K562 (cell line): Measurements from ENCODE around the gene SLC16A5. TPM values are rescaled to one million over a fixed set of nuclear protein-coding genes. Genes with fewer than 3 reads are reported as not detected.
A peak's percentile ranks its signal among the peaks of the same experiment; 100 is the strongest.

Experiments
- ATAC-seq: fragments of 200-7000 bp; cut with Tn5 transposase; 3 replicates; pipeline ENCODE4 v1.9.1; 2020; ENCODE audit warnings: moderate library complexity
- BruUV-seq: library from RNA; stranded (reverse); fragments of 400-500 nt; replicated peaks from 2 replicates; lab custom pipeline; 2021; lab: Mats Ljungman, UMichigan
- CTCF ChIA-PET: fragments of 300-600 bp; formaldehyde crosslinking; extraction: SDS; loops from one replicate; lab custom pipeline; 2021; ENCODE audit warnings: low intra/inter-chr PET ratio; lab: Yijun Ruan, JAX
- POLR2A ChIA-PET: fragments of 300-600, 350-650 bp; sonication (Branson Sonifier 250); formaldehyde crosslinking; extraction: SDS; loops from one replicate; lab custom pipeline; 2021; ENCODE audit warnings: antibody characterized with exemption, inconsistent platforms; lab: Yijun Ruan, JAX
- DNase-seq, 4 experiments: peaks; one replicate each; pipeline versions ENCODE4 v3.0.0 to v3.0.0-alpha.2; 2011 to 2018; ENCODE audit warnings: low spot score in 3 of 4, mixed read lengths in 3 of 4; ENCODE audit errors: extremely low read depth in 1 of 4
- FAIRE-seq: peaks from 2 replicates; lab custom pipeline; 2011; peaks lifted over from hg19 to GRCh38; lab: Jason Lieb, UNC
- H2AFZ ChIP-seq: 2 replicates; pipeline ENCODE4 v1.6.0; 2011; ENCODE audit warnings: low read depth, low read length, control low read depth, inconsistent platforms
- H3K27ac ChIP-seq: fragments of 200-600 bp; 3 replicates; pipeline ENCODE4 v1.8.0; 2011; ENCODE audit warnings: low read depth, mild to moderate bottlenecking, control low read depth, inconsistent platforms, low read length, moderate library complexity, mixed read lengths; ENCODE audit errors: extremely low read depth
- H3K27me3 ChIP-seq, 2 experiments: fragments of 300-600 bp in 1 of 2; 2 replicates in 1 of 2; 3 replicates in 1 of 2; pipeline versions ENCODE4 v1.6.0 to v1.8.0; 2011; ENCODE audit warnings: inconsistent platforms in 2 of 2, low read length in 2 of 2, mild to moderate bottlenecking in 1 of 2, mixed read lengths in 1 of 2, moderate library complexity in 1 of 2; ENCODE audit not compliant: control insufficient read depth in 2 of 2, insufficient read depth in 2 of 2
- H3K36me3 ChIP-seq: fragments of 300-600 bp; 3 replicates; pipeline ENCODE4 v1.8.0; 2011; ENCODE audit warnings: mild to moderate bottlenecking, low read length, inconsistent platforms; ENCODE audit not compliant: control insufficient read depth, insufficient read depth
- H3K4me1 ChIP-seq, 2 experiments: fragments of 200-600 bp in 1 of 2; replicated peaks in 1 of 2; 2 replicates in 1 of 2; 3 replicates in 1 of 2; pipeline versions ENCODE4 v1.5.1 to v1.8.0; 2011; ENCODE audit warnings: inconsistent platforms in 2 of 2, low read length in 2 of 2, mild to moderate bottlenecking in 1 of 2, mixed read lengths in 1 of 2, moderate library complexity in 1 of 2; ENCODE audit not compliant: control insufficient read depth in 2 of 2, insufficient read depth in 2 of 2
- H3K4me2 ChIP-seq: 2 replicates; pipeline ENCODE4 v1.6.1; 2011; ENCODE audit warnings: low read length, control low read depth, inconsistent platforms, mixed read lengths; ENCODE audit not compliant: insufficient read depth
- H3K4me3 ChIP-seq: fragments of 200-600 bp; sonication (generic), shearing (Covaris generic); 2 replicates; pipeline ENCODE4 v1.5.1; 2016; ENCODE audit warnings: control low read depth, inconsistent platforms
- H3K79me2 ChIP-seq: fragments of 200-600 bp; 3 replicates; pipeline ENCODE4 v1.8.0; 2011; ENCODE audit warnings: low read length, inconsistent platforms; ENCODE audit not compliant: control insufficient read depth, insufficient read depth
- H3K9ac ChIP-seq, 2 experiments: 2 replicates each; pipeline versions ENCODE4 v1.6.0 to v1.6.1; 2011; ENCODE audit warnings: low read depth in 2 of 2, low read length in 2 of 2, control low read depth in 1 of 2, inconsistent platforms in 1 of 2, mild to moderate bottlenecking in 1 of 2, mixed read lengths in 1 of 2; ENCODE audit not compliant: insufficient read depth in 1 of 2
- H3K9me1 ChIP-seq: one replicate; pipeline ENCODE4 v1.6.0; 2011; ENCODE audit warnings: inconsistent platforms, mild to moderate bottlenecking, low read length, moderate library complexity; ENCODE audit not compliant: control insufficient read depth, insufficient read depth
- H3K9me3 ChIP-seq: replicated peaks from 2 replicates; pipeline ENCODE4 v1.5.1; 2011; ENCODE audit warnings: low read depth, low read length, inconsistent platforms; ENCODE audit not compliant: control insufficient read depth, insufficient read depth
- H4K20me1 ChIP-seq: replicated peaks from 2 replicates; pipeline ENCODE4 v1.6.1; 2011; ENCODE audit warnings: low read length, inconsistent platforms, mixed read lengths; ENCODE audit not compliant: control insufficient read depth, insufficient read depth
- CBFB ChIP-seq: sonication (generic); formaldehyde crosslinking; IDR thresholded peaks from 2 replicates; pipeline ENCODE4 v1.4.0; 2020; ENCODE audit warnings: mild to moderate bottlenecking, missing genetic modification reagents
- EGR1 ChIP-seq: fragments of 450-650 bp; conservative IDR thresholded peaks from 2 replicates; pipeline ENCODE4 v1.6.1; 2017; ENCODE audit warnings: mild to moderate bottlenecking
- ELF4 ChIP-seq: fragments of 450-650 bp; formaldehyde crosslinking; IDR thresholded peaks from 2 replicates; pipeline ENCODE4 v1.4.0; 2022; ENCODE audit warnings: missing genetic modification characterization
- NR2C1 ChIP-seq, 2 experiments: fragments of 450-650 bp; IDR thresholded peaks; 2 replicates each; pipeline ENCODE4 v1.6.1; 2017; ENCODE audit warnings: mild to moderate bottlenecking in 2 of 2, antibody characterized with exemption in 1 of 2, inconsistent platforms in 1 of 2, missing compliant biosample characterization in 1 of 2, missing genetic modification characterization in 1 of 2
- SMC3 ChIP-seq: conservative IDR thresholded peaks from 2 replicates; pipeline ENCODE4 v1.6.1; 2011; ENCODE audit warnings: low read depth, low read length, improper control_type of control experiment; ENCODE audit not compliant: insufficient read depth
- ZBTB33 ChIP-seq: sonication (generic); formaldehyde crosslinking; IDR thresholded peaks from 2 replicates; pipeline ENCODE4 v1.8.1; 2023; ENCODE audit warnings: mild to moderate bottlenecking, missing genetic modification reagents
- ZNF830 ChIP-seq: fragments of 250-450 bp; sonication (Bioruptor Pico); IDR thresholded peaks from 2 replicates; pipeline ENCODE4 v1.5.0; 2021; ENCODE audit warnings: mild to moderate bottlenecking
- WGBS: fragments of 100-300 bp; shearing (Covaris generic); methylation state at CpG from one replicate; pipeline ENCODE4 v1.1.6; 2016; ENCODE audit warnings: low coverage, mixed read lengths; ENCODE audit not compliant: insufficient coverage; ENCODE audit errors: missing lambda C conversion rate; 5-methylcytosine and 5-hydroxymethylcytosine counted together
- in situ Hi-C: fragments of 300-500 bp; cut with MboI; formaldehyde crosslinking; loops from 4 replicates; pipeline ENCODE4 v1.15.0; 2018; ENCODE audit warnings: inconsistent platforms, mixed read lengths
- intact Hi-C: fragments of 100-400 bp; cut with micrococcal nuclease; formaldehyde crosslinking; loops from 2 replicates; pipeline ENCODE4 v1.14.2; 2022
- polyA plus RNA-seq, 8 experiments: library from polyadenylated mRNA; depleted of rRNA in 4 of 8; stranded (reverse) in 5 of 8; unstranded in 3 of 8; fragments of >200 nt; fragmentation: Nextera tagmentation in 2 of 8; fragmentation: Illumina TruSeq in 1 of 8; extraction: Ambion mirVana in 2 of 8; extraction: Trizol in 1 of 8; gene quantifications; 2 replicates each; pipeline versions ENCODE4 v1.2.1 to v1.2.3, GENCODE V29; 2011 to 2014; ENCODE audit warnings: inconsistent platforms in 1 of 8, missing spikeins in 1 of 8
- total RNA-seq, 7 experiments: library from RNA; depleted of rRNA in 6 of 7; stranded (reverse); fragments of >200 nt in 6 of 7; fragmentation: Illumina TruSeq in 2 of 7; extraction: Trizol in 2 of 7; gene quantifications; 2 replicates each; pipeline versions ENCODE4 v1.2.1 to v1.2.3, GENCODE V29; 2011 to 2021; ENCODE audit warnings: low replicate concordance in 1 of 7

SLC16A5 gene
- total and polyA plus RNA-seq, 9 of the 15 experiments (the other 6 are each of a cell fraction or from before 2014, with no cell fraction given), result 0.06 to 2.6 (median 0.91) TPM

- intact Hi-C loops (no loop called here), in situ Hi-C loops (no loop called here)
Measured at GRCh38 chr17:75077072-75077495, 10.7 kb upstream of the SLC16A5 start.

GRCh38 chr17:75077496-75078283, 10.1 kb upstream of the SLC16A5 start:
- in situ Hi-C loops (no loop called here), intact Hi-C loops (no loop called here)
- Histone ChIP-seq H3K79me2 (no peaks in the 10 kb centered on the region), H3K27ac (no peak overlapping the region), H3K36me3 (no peaks in the 10 kb centered on the region), H3K4me3 (no peak overlapping the region), H3K4me1 (peaks cover 23 to 45% of the 10 kb centered on the region in 2 experiments), H3K27me3 (no peaks in the 10 kb centered on the region), H3K4me2 (no peak overlapping the region), H2AFZ (no peak overlapping the region), H3K9ac (peak overlapping the region in 1 of 2 experiments; percentile 72; a peak in 2 of 4 replicates), H4K20me1 (no peaks in the 10 kb centered on the region), H3K9me1 (no peaks in the 10 kb centered on the region), H3K9me3 (no peaks in the 10 kb centered on the region)
- DNase-seq (no peak), ATAC-seq (no peak), FAIRE-seq (no peak)
- TF ChIP-seq ELF4 (no peak), SMC3 (no peak), CBFB (CRISPR knock-in tag) (no peak), ZBTB33 (peak; percentile 89)
- CTCF ChIA-PET, result no interaction called here
- no TSS peak for BruUV-seq
- POLR2A ChIA-PET, result interaction anchor here (0.7 to 1.7 kb wide), 5 partner anchors 7 to 119 kb away, joined by 3 to 7 read pairs (median 3); partner anchors contain the start of gene SLC16A5
- WGBS, result 92% methylated on average over 27 of the region's 53 CpGs

More at GRCh38 chr17:75077072-75077495, 10.7 kb upstream of the SLC16A5 start:
- Histone ChIP-seq H2AFZ (no peak overlapping the region), H3K36me3 (no peaks in the 10 kb centered on the region), H3K4me3 (no peak overlapping the region), H4K20me1 (no peaks in the 10 kb centered on the region), H3K27me3 (no peaks in the 10 kb centered on the region)
- FAIRE-seq (no peak), ATAC-seq (no peak)
- POLR2A ChIA-PET, result interaction anchor here (0.7 to 1.7 kb wide), 3 partner anchors 10 to 120 kb away, joined by 3 to 6 read pairs (median 3); no protein-coding TSS in a partner anchor
- TF ChIP-seq NR2C1 (IDR thresholded peaks at IDR 0.05) (peak; percentile 61; the same call in 1 of the 2 replicates), NR2C1 (tag; IDR thresholded peaks at IDR 0.05) (peak; percentile 63), EGR1 (0 out of 2 replicates have a peak, but pooled peaks have one; percentile 13), ZNF830 (CRISPR knock-in tag) (no peak)
- TF ChIP-seq, all 486 proteins: peak for 2
- no TSS peak for BruUV-seq
- H3K9ac ChIP-seq, result 0 out of 4 replicates have a peak overlapping the region, but pooled peaks of 1 of the 2 experiments have one; percentile 4
- 68% methylated on average over 18 of the region's 30 CpGs for WGBS
- no peaks in the 10 kb centered on the region for H3K9me1 ChIP-seq
- no peak for DNase-seq
- H3K79me2 ChIP-seq, result no peaks in the 10 kb centered on the region
- no peak overlapping the region for H3K27ac ChIP-seq
- H3K9me3 ChIP-seq, result no peaks in the 10 kb centered on the region
- peaks cover 29 to 50% of the 10 kb centered on the region in 2 experiments for H3K4me1 ChIP-seq
- CTCF ChIA-PET, result no interaction called here
- H3K4me2 ChIP-seq, result no peak overlapping the region
